ENCODE results near the gene SUFU.
"Not testable (repeated sequence)": the region's sequence is repeated elsewhere in the genome, so short reads cannot be mapped to it uniquely, and the experiment has no call there.

Gene SUFU

DNA sequence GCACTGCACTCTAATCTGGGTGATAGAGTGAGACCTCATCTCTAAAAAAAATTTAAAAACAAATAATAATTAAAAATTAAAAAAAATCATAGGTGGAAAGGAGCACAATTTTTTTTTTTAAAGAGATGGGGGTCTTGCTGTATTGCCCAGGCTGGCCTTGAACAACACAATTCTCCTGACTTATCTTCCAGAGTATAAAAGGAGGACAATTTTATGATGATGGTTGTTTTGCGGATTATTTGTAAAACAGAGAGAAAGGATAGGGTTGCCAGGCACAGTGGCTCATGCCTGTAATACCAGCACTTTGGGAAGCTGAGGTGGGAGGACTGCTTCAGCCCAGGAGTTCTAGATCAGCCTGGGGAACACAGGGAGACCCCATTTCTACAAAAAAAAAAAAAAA lies 6.2 kb upstream of the SUFU start:
- Mint-ChIP-seq H3K36me3 (ENCODE audit: low read depth) (peaks cover 66% of the 10 kb centered on the region), H3K9me3 (no peaks in the 10 kb centered on the region), H3K27ac (peak overlapping the region; percentile 41), H3K4me3 (no peak overlapping the region), H3K4me1 (ENCODE audit: low read depth) (peaks cover 29% of the 10 kb centered on the region), H3K27me3 (no peaks in the 10 kb centered on the region)
- intact Hi-C loops (cut with micrococcal nuclease) = no loop called here

DNA sequence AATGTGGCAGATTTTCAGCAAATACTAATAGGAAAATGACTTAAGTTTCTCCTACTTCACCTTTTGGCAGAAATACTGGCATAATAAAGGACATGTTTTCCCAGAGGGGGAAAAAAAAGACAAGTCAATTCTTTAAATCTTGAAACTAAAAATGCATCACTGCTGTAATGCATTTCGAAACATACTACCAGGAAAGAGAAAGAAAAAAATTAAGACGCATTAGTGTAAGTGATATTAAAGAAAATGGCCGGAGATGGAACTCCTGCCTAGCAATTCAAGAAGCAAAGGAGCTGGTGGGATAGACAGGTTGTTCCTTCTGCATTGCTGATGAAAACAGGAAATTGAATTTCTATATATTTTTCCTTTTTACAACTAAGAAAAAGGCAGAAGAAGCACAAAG lies 4.4 kb upstream of the SUFU start:
- H3K27ac Mint-ChIP-seq = peak overlapping the region; percentile 51
- H3K27me3 Mint-ChIP-seq = no peaks in the 10 kb centered on the region
- peaks cover 17% of the 10 kb centered on the region for H3K4me1 Mint-ChIP-seq (ENCODE audit: low read depth)
- H3K9me3 Mint-ChIP-seq = no peaks in the 10 kb centered on the region
- intact Hi-C loops (cut with micrococcal nuclease) = no loop called here
- H3K4me3 Mint-ChIP-seq = peak overlapping the region; percentile 2
- peaks cover 55% of the 10 kb centered on the region for H3K36me3 Mint-ChIP-seq (ENCODE audit: low read depth)

GRCh38 chr10:102500686-102501085 lies 3.1 kb upstream of the SUFU start:
- peaks cover 28% of the 10 kb centered on the region for H3K4me1 Mint-ChIP-seq (ENCODE audit: low read depth)
- not testable (repeated sequence) for H3K9me3 Mint-ChIP-seq, H3K4me3 Mint-ChIP-seq, H3K27me3 Mint-ChIP-seq, H3K27ac Mint-ChIP-seq
- peaks cover 58% of the 10 kb centered on the region for H3K36me3 Mint-ChIP-seq (ENCODE audit: low read depth)
- intact Hi-C loops (cut with micrococcal nuclease) = loop anchor here (5.0 to 10.0 kb wide), 2 partner anchors 256 to 348 kb away; partner anchors contain the start of genes GBF1, NOLC1 and PITX3

- Mint-ChIP-seq H3K36me3 (ENCODE audit: low read depth) (peaks cover 59% of the 10 kb centered on the region), H3K9me3 (no peaks in the 10 kb centered on the region), H3K4me3 (no peak overlapping the region), H3K27ac (no peak overlapping the region), H3K4me1 (ENCODE audit: low read depth) (peaks cover 35% of the 10 kb centered on the region), H3K27me3 (no peaks in the 10 kb centered on the region)
- intact Hi-C loops (cut with micrococcal nuclease) = loop anchor here (2.0 to 10.0 kb wide), 4 partner anchors 67 to 349 kb away; partner anchors contain the start of genes GBF1, NOLC1 and PITX3
Observed at GRCh38 chr10:102501201-102502028, 2.4 kb upstream of the SUFU start.

DNA sequence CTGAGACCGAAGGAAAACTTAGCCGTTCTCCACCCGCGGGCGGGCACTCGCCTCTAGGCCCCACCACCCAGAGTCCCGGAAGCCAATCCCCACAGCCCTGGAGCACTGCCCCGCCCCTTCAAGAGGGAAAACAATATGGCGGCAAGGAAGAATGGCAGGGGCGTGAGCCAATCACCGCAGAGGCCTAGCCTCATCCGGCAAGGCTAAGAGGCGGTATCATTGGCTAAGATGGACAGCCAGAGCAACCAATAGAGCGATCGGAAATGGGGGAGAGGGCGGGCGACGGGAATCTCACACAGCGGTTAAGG lies 1.8 kb upstream of the SUFU start:
- H3K4me3 Mint-ChIP-seq = no peak overlapping the region
- intact Hi-C loops (cut with micrococcal nuclease) = loop anchor here (2.0 to 10.0 kb wide), 4 partner anchors 67 to 350 kb away; partner anchors contain the start of genes GBF1, NOLC1 and PITX3

GRCh38 chr10:102502337-102503151 lies 1.2 kb upstream of the SUFU start, which contains the start of gene ACTR1A:
Gene ACTR1A (minus strand): TSS chr10:102502712. CDS start chr10:102502647, 65 bp downstream.
- Mint-ChIP-seq H3K4me1 (ENCODE audit: low read depth) (peaks cover 37% of the 10 kb centered on the region), H3K27me3 (no peaks in the 10 kb centered on the region), H3K9me3 (no peaks in the 10 kb centered on the region), H3K4me3 (no peak within 1 kb of the TSS), H3K36me3 (ENCODE audit: low read depth) (peaks cover 61% of the 10 kb centered on the region), H3K27ac (no peak within 1 kb of the TSS)
- intact Hi-C loops (cut with micrococcal nuclease) = loop anchor here (1.0 to 10.0 kb wide), 5 partner anchors 68 to 350 kb away; partner anchors contain the start of genes GBF1, NOLC1 and PITX3

More for the DNA sequence above, 1.8 kb upstream of the SUFU start:
- Mint-ChIP-seq H3K36me3 (ENCODE audit: low read depth) (peaks cover 59% of the 10 kb centered on the region), H3K4me1 (ENCODE audit: low read depth) (peaks cover 38% of the 10 kb centered on the region), H3K27me3 (no peaks in the 10 kb centered on the region), H3K27ac (no peak overlapping the region), H3K9me3 (no peaks in the 10 kb centered on the region)

GRCh38 chr10:102504179-102504975 lies 605 bp downstream of the SUFU start:
- Mint-ChIP-seq H3K4me3 (peak overlapping the region; percentile 98), H3K36me3 (ENCODE audit: low read depth) (peaks cover 58% of the 10 kb centered on the region), H3K27ac (peak overlapping the region; percentile 97), H3K4me1 (ENCODE audit: low read depth) (peaks cover 42% of the 10 kb centered on the region), H3K27me3 (no peaks in the 10 kb centered on the region), H3K9me3 (no peaks in the 10 kb centered on the region)
- intact Hi-C loops (cut with micrococcal nuclease) = loop anchor here (5.0 to 10.0 kb wide), 2 partner anchors 260 to 352 kb away; partner anchors contain the start of genes GBF1, NOLC1 and PITX3

GRCh38 chr10:102504976-102505300 lies 1.2 kb downstream of the SUFU start:
- no peaks in the 10 kb centered on the region for H3K9me3 Mint-ChIP-seq
- peak overlapping the region; percentile 97 for H3K27ac Mint-ChIP-seq
- H3K36me3 Mint-ChIP-seq (ENCODE audit: low read depth) = peaks cover 58% of the 10 kb centered on the region
- peaks cover 47% of the 10 kb centered on the region for H3K4me1 Mint-ChIP-seq (ENCODE audit: low read depth)
- intact Hi-C loops (cut with micrococcal nuclease) = loop anchor here (5.0 to 10.0 kb wide), 2 partner anchors 260 to 353 kb away; partner anchors contain the start of genes GBF1, NOLC1 and PITX3
- H3K27me3 Mint-ChIP-seq = no peaks in the 10 kb centered on the region
- H3K4me3 Mint-ChIP-seq = peak overlapping the region; percentile 98

- peaks cover 65% of the 10 kb centered on the region for H3K36me3 Mint-ChIP-seq (ENCODE audit: low read depth)
- peak overlapping the region; percentile 98 for H3K4me3 Mint-ChIP-seq
- peaks cover 48% of the 10 kb centered on the region for H3K4me1 Mint-ChIP-seq (ENCODE audit: low read depth)
- intact Hi-C loops (cut with micrococcal nuclease) = loop anchor here (10.0 kb wide), 1 partner anchor 261 kb away; the partner anchor contains the start of genes GBF1 and PITX3
- no peaks in the 10 kb centered on the region for H3K27me3 Mint-ChIP-seq
- H3K9me3 Mint-ChIP-seq = no peaks in the 10 kb centered on the region
- H3K27ac Mint-ChIP-seq = peak overlapping the region; percentile 97
Observed at GRCh38 chr10:102505462-102506115, 1.8 kb downstream of the SUFU start.

DNA sequence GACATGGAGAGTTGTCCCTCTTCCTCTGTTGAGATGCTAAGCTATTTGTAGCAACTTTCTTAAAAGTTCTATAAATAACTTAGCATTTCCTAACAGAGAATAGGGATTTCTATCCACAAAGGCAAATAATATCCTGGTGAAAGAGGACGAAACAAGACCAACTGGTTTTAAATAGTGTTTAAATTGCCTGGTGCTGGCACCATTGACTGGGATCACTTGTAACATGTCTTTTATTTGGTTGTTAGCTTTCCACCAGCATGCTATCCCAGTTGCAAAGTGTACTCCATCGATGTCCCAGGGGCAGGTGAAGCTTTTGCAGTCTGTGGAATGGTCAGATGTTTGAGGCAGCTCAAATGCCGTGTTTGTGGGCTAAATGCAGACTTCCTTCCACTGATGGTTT lies 3.7 kb downstream of the SUFU start:
- H3K9me3 Mint-ChIP-seq = no peaks in the 10 kb centered on the region
- H3K36me3 Mint-ChIP-seq (ENCODE audit: low read depth) = peaks cover 84% of the 10 kb centered on the region
- H3K27me3 Mint-ChIP-seq = no peaks in the 10 kb centered on the region
- H3K4me1 Mint-ChIP-seq (ENCODE audit: low read depth) = peaks cover 61% of the 10 kb centered on the region
- no peak overlapping the region for H3K27ac Mint-ChIP-seq
- intact Hi-C loops (cut with micrococcal nuclease) = loop anchor here (10.0 kb wide), 1 partner anchor 263 kb away; the partner anchor contains the start of genes GBF1 and PITX3
- H3K4me3 Mint-ChIP-seq = no peak overlapping the region

- Mint-ChIP-seq H3K27me3 (no peaks in the 10 kb centered on the region), H3K4me3 (no peak overlapping the region), H3K27ac (peak overlapping the region; percentile 45), H3K9me3 (no peaks in the 10 kb centered on the region), H3K4me1 (ENCODE audit: low read depth) (peaks cover 61% of the 10 kb centered on the region), H3K36me3 (ENCODE audit: low read depth) (peaks cover 94% of the 10 kb centered on the region)
- intact Hi-C loops (cut with micrococcal nuclease) = loop anchor here (2.0 to 10.0 kb wide), 2 partner anchors 70 to 264 kb away; partner anchors contain the start of genes GBF1 and PITX3
Observed at GRCh38 chr10:102508506-102508905, 4.7 kb downstream of the SUFU start.

DNA sequence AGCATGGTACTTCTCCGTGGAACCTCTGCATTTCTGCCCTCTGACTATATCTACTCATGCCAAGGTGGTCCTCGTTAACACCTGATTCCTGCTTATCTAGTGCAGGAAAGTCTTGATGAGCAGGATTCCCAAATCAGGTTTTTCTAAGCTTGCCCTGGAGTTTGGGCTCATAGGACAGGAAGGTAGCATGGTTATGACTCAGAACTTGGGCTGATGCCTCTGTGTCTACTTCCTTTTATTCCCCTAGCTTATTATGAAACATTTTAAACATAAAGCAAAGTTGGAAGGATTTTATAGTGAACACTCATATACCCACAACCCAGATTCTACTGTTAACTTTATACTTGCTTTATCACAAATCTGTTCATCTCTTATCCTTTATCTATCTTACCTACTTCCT lies 5.6 kb downstream of the SUFU start:
- intact Hi-C loops (cut with micrococcal nuclease) = loop anchor here (2.0 to 10.0 kb wide), 2 partner anchors 69 to 265 kb away; partner anchors contain the start of genes GBF1 and PITX3
- no peaks in the 10 kb centered on the region for H3K27me3 Mint-ChIP-seq
- no peaks in the 10 kb centered on the region for H3K9me3 Mint-ChIP-seq
- H3K4me3 Mint-ChIP-seq = no peak overlapping the region
- peak overlapping the region; percentile 60 for H3K27ac Mint-ChIP-seq
- peaks cover 96% of the 10 kb centered on the region for H3K36me3 Mint-ChIP-seq (ENCODE audit: low read depth)
- peaks cover 61% of the 10 kb centered on the region for H3K4me1 Mint-ChIP-seq (ENCODE audit: low read depth)

Data from dendritic cell treated with granulocyte-macrophage colony-stimulating factor and Interleukin-4, amounts not matched to agents 40 ng/mL and 50 ng/mL, for 4 days (primary cell).